ENCODE measurements around the gene TSSK3. TPM values are rescaled to one million over a fixed set of nuclear protein-coding genes. Genes with fewer than 3 reads are reported as not detected.

The TSSK3 gene
- total RNA-seq (2021) = 3.9 and 4.3 TPM in 2 replicates
- percentile 34 among the genes with signal in this experiment for Bru-seq, nascent RNA
- BruChase-seq, experiment 1, labeled RNA remaining after a 2-hour chase = percentile 31 among the genes with signal in this experiment
- percentile 38 among the genes with signal in this experiment for BruChase-seq, experiment 2, labeled RNA remaining after a 6-hour chase
- long read RNA-seq, partial matches to known transcripts = 0 of 1 reads
- long read RNA-seq, other reads (novel, unspliced or antisense) = 1 of 1 reads

- Histone ChIP-seq H3K9me3 (ENCODE audit: low read depth, low read length, poor library complexity, severe bottlenecking) (no peaks in the 10 kb centered on the region), H3K4me1 (ENCODE audit: insufficient read depth, low read length, poor library complexity, severe bottlenecking) (peaks cover 9% of the 10 kb centered on the region), H3K27me3 (replicated peaks; ENCODE audit: insufficient read depth, low read depth, low read length, poor library complexity) (no peaks in the 10 kb centered on the region), H3K4me3 (ENCODE audit: low read depth, low read length, poor library complexity, severe bottlenecking) (peak within 1 kb of the TSS; percentile 49), H3K36me3 (ENCODE audit: insufficient read depth, low read length, poor library complexity, severe bottlenecking) (peaks cover 19% of the 10 kb centered on the region), H3K27ac (ENCODE audit: low read depth, low read length, poor library complexity, severe bottlenecking) (no peak within 1 kb of the TSS)
- POLR2A ChIA-PET (ENCODE audit: low non-redundant PET) = interaction anchor here (0.6 kb wide), 2 partner anchors 10 to 35 kb away, joined by 3 to 4 read pairs; no protein-coding TSS in a partner anchor
- CTCF ChIA-PET = no interaction called here
- TF ChIP-seq CTCF (conservative IDR thresholded peaks at IDR 0.05; ENCODE audit: low read depth, low read length) (no peak), EZH2 (IDR thresholded peaks at IDR 0.05; ENCODE audit: borderline replicate concordance, low read depth, low read length, poor library complexity, severe bottlenecking) (no peak)
- no peak for DNase-seq (ENCODE audit: low spot score)
- intact Hi-C loops (cut with micrococcal nuclease; ENCODE audit: unreplicated experiment) = no loop called here
- BruUV-seq (replicated peaks) = no TSS peak
Observed at GRCh38 chr1:32362474-32363313, at the start of gene TSSK3, which contains the start of gene FAM229A. Gene TSSK3, plus strand, starts transcription at chr1:32362539. Its CDS starts 163 bp downstream, at chr1:32362702. Gene FAM229A, minus strand, starts transcription at chr1:32362485. Its CDS starts 394 bp downstream, at chr1:32362091.

GRCh38 chr1:32316903-32317277, 45.4 kb upstream of the TSSK3 start:
- Histone ChIP-seq H3K36me3 (ENCODE audit: insufficient read depth, low read length, poor library complexity, severe bottlenecking) (peaks cover 45% of the 10 kb centered on the region), H3K27ac (ENCODE audit: low read depth, low read length, poor library complexity, severe bottlenecking) (no peak overlapping the region), H3K4me3 (ENCODE audit: low read depth, low read length, poor library complexity, severe bottlenecking) (no peak overlapping the region), H3K27me3 (replicated peaks; ENCODE audit: insufficient read depth, low read depth, low read length, poor library complexity) (no peaks in the 10 kb centered on the region), H3K9me3 (ENCODE audit: low read depth, low read length, poor library complexity, severe bottlenecking) (no peaks in the 10 kb centered on the region), H3K4me1 (ENCODE audit: insufficient read depth, low read length, poor library complexity, severe bottlenecking) (peaks cover 2% of the 10 kb centered on the region)
- TF ChIP-seq CTCF (conservative IDR thresholded peaks at IDR 0.05; ENCODE audit: low read depth, low read length) (no peak), EZH2 (IDR thresholded peaks at IDR 0.05; ENCODE audit: borderline replicate concordance, low read depth, low read length, poor library complexity, severe bottlenecking) (no peak)
- BruUV-seq (replicated peaks) = no TSS peak
- POLR2A ChIA-PET (ENCODE audit: low non-redundant PET) = no interaction called here
- DNase-seq (ENCODE audit: low spot score) = no peak
- intact Hi-C loops (cut with micrococcal nuclease; ENCODE audit: unreplicated experiment) = no loop called here
- CTCF ChIA-PET = no interaction called here

GRCh38 chr1:32318127-32318869, 44.0 kb upstream of the TSSK3 start:
- H3K27ac ChIP-seq (ENCODE audit: low read depth, low read length, poor library complexity, severe bottlenecking) = no peak overlapping the region
- H3K4me3 ChIP-seq (ENCODE audit: low read depth, low read length, poor library complexity, severe bottlenecking) = no peak overlapping the region
- peaks cover 53% of the 10 kb centered on the region for H3K36me3 ChIP-seq (ENCODE audit: insufficient read depth, low read length, poor library complexity, severe bottlenecking)
- POLR2A ChIA-PET (ENCODE audit: low non-redundant PET) = no interaction called here
- no peak for TF ChIP-seq EZH2 (IDR thresholded peaks at IDR 0.05; ENCODE audit: borderline replicate concordance, low read depth, low read length, poor library complexity, severe bottlenecking)
- no peak for TF ChIP-seq CTCF (conservative IDR thresholded peaks at IDR 0.05; ENCODE audit: low read depth, low read length)
- BruUV-seq (replicated peaks) = no TSS peak
- intact Hi-C loops (cut with micrococcal nuclease; ENCODE audit: unreplicated experiment) = no loop called here
- no peaks in the 10 kb centered on the region for H3K4me1 ChIP-seq (ENCODE audit: insufficient read depth, low read length, poor library complexity, severe bottlenecking)
- no peaks in the 10 kb centered on the region for H3K27me3 ChIP-seq (replicated peaks; ENCODE audit: insufficient read depth, low read depth, low read length, poor library complexity)
- no peaks in the 10 kb centered on the region for H3K9me3 ChIP-seq (ENCODE audit: low read depth, low read length, poor library complexity, severe bottlenecking)
- CTCF ChIA-PET = no interaction called here
- no peak for DNase-seq (ENCODE audit: low spot score)
